CD4-positive, alpha-beta T cell treated with Interleukin-12 subunit alpha and Interleukin-12 subunit beta, for 1 hour (primary cell): ENCODE data around the gene ABCD1.

Experiments
- DNase-seq: peaks from one replicate; pipeline ENCODE4 v3.0.0-alpha.2; 2020

The ABCD1 gene

GRCh38 chrX:153775293-153776119, 50.9 kb downstream of the ABCD1 start:
- no peak for DNase-seq

- DNase-seq, result no peak
These were observed 51.5 kb downstream of the ABCD1 start for GRCh38 chrX:153776120-153776599.

- no peak for DNase-seq
These were observed 52.0 kb downstream of the ABCD1 start for GRCh38 chrX:153776611-153777045.

GRCh38 chrX:153777261-153778090, 52.8 kb downstream of the ABCD1 start:
- DNase-seq, result no peak

- no peak for DNase-seq
These were observed 53.5 kb downstream of the ABCD1 start for GRCh38 chrX:153778181-153778580.

- no peak for DNase-seq
These were observed 54.0 kb downstream of the ABCD1 start for GRCh38 chrX:153778684-153779101.

GRCh38 chrX:153779891-153780677, 55.4 kb downstream of the ABCD1 start:
- DNase-seq, result no peak

GRCh38 chrX:153780678-153781427, 56.2 kb downstream of the ABCD1 start, which contains the start of gene SRPK3:
TSS of gene SRPK3 (plus strand) at chrX:153781041. CDS start at chrX:153781087, 46 bp downstream.
- DNase-seq, result no peak

- no peak for DNase-seq
These were observed 56.9 kb downstream of the ABCD1 start for GRCh38 chrX:153781428-153782047.

- no peak for DNase-seq
These were observed 57.7 kb downstream of the ABCD1 start for GRCh38 chrX:153782313-153782712.

- DNase-seq, result no peak
These were observed 58.2 kb downstream of the ABCD1 start for GRCh38 chrX:153782871-153783270.

- no peak for DNase-seq
These were observed 58.8 kb downstream of the ABCD1 start for GRCh38 chrX:153783378-153784013.

GRCh38 chrX:153784325-153784967, 59.8 kb downstream of the ABCD1 start:
- DNase-seq, result no peak

- DNase-seq, result no peak
These were observed 62.0 kb downstream of the ABCD1 start for GRCh38 chrX:153786669-153787068.

GRCh38 chrX:153789654-153790053, 65.0 kb downstream of the ABCD1 start:
- no peak for DNase-seq

GRCh38 chrX:153791104-153791852, 66.6 kb downstream of the ABCD1 start:
- no peak for DNase-seq

- no peak for DNase-seq
These were observed 67.7 kb downstream of the ABCD1 start for GRCh38 chrX:153792368-153792767.

- no peak for DNase-seq
These were observed 68.6 kb downstream of the ABCD1 start for GRCh38 chrX:153793291-153793690.
